ENCODE measurements around the gene TNP2.

TNP2 gene

GRCh38 chr16:11259655-11260595 lies 9.2 kb downstream of the TNP2 start:
- no peak for DNase-seq (ENCODE audit: low read depth in 2 of 2)
- no peak for TF ChIP-seq CTCF (IDR thresholded peaks at IDR 0.05; ENCODE audit: low read depth, low read length)

GRCh38 chr16:11258553-11259492 lies 10.3 kb downstream of the TNP2 start:
- no peak overlapping the region for H3K4me3 ChIP-seq (replicated peaks in 1 of 2; ENCODE audit: low read depth in 2 of 2, low read length in 2 of 2)
- no peak for TF ChIP-seq CTCF (IDR thresholded peaks at IDR 0.05; ENCODE audit: low read depth, low read length)
- DNase-seq (ENCODE audit: low read depth in 2 of 2), result peak; percentile 6 to 32

More at GRCh38 chr16:11259655-11260595, 9.2 kb downstream of the TNP2 start:
- no peak overlapping the region for H3K4me3 ChIP-seq (replicated peaks in 1 of 2; ENCODE audit: low read depth in 2 of 2, low read length in 2 of 2)

- peak; percentile 87 to 90 for DNase-seq (ENCODE audit: low read depth in 2 of 2)
- peak; percentile 90 for TF ChIP-seq CTCF (IDR thresholded peaks at IDR 0.05; ENCODE audit: low read depth, low read length)
Measured at GRCh38 chr16:11257131-11257938, 11.8 kb downstream of the TNP2 start.

GRCh38 chr16:11256661-11257130 lies 12.4 kb downstream of the TNP2 start:
- peak; percentile 54 to 61 for DNase-seq (ENCODE audit: low read depth in 2 of 2)
- peak overlapping the region; percentile 76 for H3K4me3 ChIP-seq (replicated peaks in 1 of 2; ENCODE audit: low read depth in 2 of 2, low read length in 2 of 2)
- TF ChIP-seq CTCF (IDR thresholded peaks at IDR 0.05; ENCODE audit: low read depth, low read length), result no peak

More at GRCh38 chr16:11257131-11257938, 11.8 kb downstream of the TNP2 start:
- H3K4me3 ChIP-seq (replicated peaks in 1 of 2; ENCODE audit: low read depth in 2 of 2, low read length in 2 of 2), result peak overlapping the region; percentile 76

- TF ChIP-seq CTCF (IDR thresholded peaks at IDR 0.05; ENCODE audit: low read depth, low read length), result peak; percentile 42
- H3K4me3 ChIP-seq (replicated peaks in 1 of 2; ENCODE audit: low read depth in 2 of 2, low read length in 2 of 2), result peak within 1 kb of the TSS; percentile 76
- peak; percentile 85 to 94 for DNase-seq (ENCODE audit: low read depth in 2 of 2)
Measured at GRCh38 chr16:11255737-11256660, 13.1 kb downstream of the TNP2 start, which contains the start of gene SOCS1. Gene SOCS1 (minus strand): TSS chr16:11256204. CDS start chr16:11255478, 726 bp downstream.

Measured in cardiac fibroblast (primary cell).